Endodermal cell (in vitro differentiated cells): ENCODE measurements around the gene PNPLA4. TPM values are rescaled to one million over a fixed set of nuclear protein-coding genes. Genes with fewer than 3 reads are reported as not detected.

Experiments
- DNase-seq: peaks from one replicate; pipeline ENCODE4 v3.0.0-alpha.2; 2017
- H3K27ac ChIP-seq: 2 replicates; pipeline ENCODE4 v1.5.1; 2013; ENCODE audit warnings: mild to moderate bottlenecking, low read depth, low read length, moderate library complexity
- H3K27me3 ChIP-seq: 2 replicates; pipeline ENCODE4 v1.6.1; 2013; ENCODE audit warnings: mild to moderate bottlenecking, low read length, moderate library complexity; ENCODE audit not compliant: insufficient read depth, control insufficient read depth, poor library complexity, severe bottlenecking
- H3K36me3 ChIP-seq: 2 replicates; pipeline ENCODE4 v1.7.0; 2013; ENCODE audit warnings: mild to moderate bottlenecking, low read length, moderate library complexity; ENCODE audit not compliant: control insufficient read depth, insufficient read depth
- H3K4me1 ChIP-seq: one replicate; pipeline ENCODE4 v1.7.0; 2013; ENCODE audit warnings: low read length; ENCODE audit not compliant: control insufficient read depth, insufficient read depth
- H3K4me3 ChIP-seq: 2 replicates; pipeline ENCODE4 v1.5.1; 2013; ENCODE audit warnings: mild to moderate bottlenecking, low read length, moderate library complexity
- H3K9ac ChIP-seq: 2 replicates; pipeline ENCODE4 v1.6.1; 2013; ENCODE audit warnings: mild to moderate bottlenecking, low read length, moderate library complexity; ENCODE audit not compliant: poor library complexity, severe bottlenecking; ENCODE audit errors: extremely low read depth
- H3K9me3 ChIP-seq: 2 replicates; pipeline ENCODE4 v1.6.1; 2013; ENCODE audit warnings: mild to moderate bottlenecking, low read length, moderate library complexity; ENCODE audit not compliant: control insufficient read depth
- H3K27ac Mint-ChIP-seq: 2 replicates; pipeline ENCODE4 v1.8.0; 2020; ENCODE audit warnings: mixed read lengths
- H3K27me3 Mint-ChIP-seq: 2 replicates; pipeline ENCODE4 v1.8.0; 2021; ENCODE audit warnings: mild to moderate bottlenecking, mixed read lengths; ENCODE audit not compliant: insufficient read depth
- H3K36me3 Mint-ChIP-seq: 2 replicates; pipeline ENCODE4 v1.8.0; 2020; ENCODE audit warnings: low read depth, mixed read lengths
- H3K4me1 Mint-ChIP-seq: 2 replicates; pipeline ENCODE4 v1.8.0; 2020; ENCODE audit warnings: mixed read lengths
- H3K4me3 Mint-ChIP-seq: 2 replicates; pipeline ENCODE4 v1.8.0; 2020; ENCODE audit warnings: mild to moderate bottlenecking, moderate library complexity, mixed read lengths
- H3K9me3 Mint-ChIP-seq: 2 replicates; pipeline ENCODE4 v1.8.0; 2020; ENCODE audit warnings: mild to moderate bottlenecking, mixed read lengths
- CTCF ChIP-seq: fragments of 200-600 bp; sonication (generic); conservative IDR thresholded peaks from 2 replicates; pipeline ENCODE4 v1.5.0; 2021; ENCODE audit warnings: antibody characterized with exemption, mild to moderate bottlenecking
- WGBS, 2 experiments: methylation state at CpG; one replicate each; pipeline versions ENCODE4 v1.1.5 to v1.1.7; 2013; ENCODE audit warnings: missing lambda C conversion rate in 2 of 2, mixed read lengths in 1 of 2; ENCODE audit not compliant: insufficient coverage in 1 of 2, insufficient read length in 1 of 2; 5-methylcytosine and 5-hydroxymethylcytosine counted together
- total RNA-seq, 2 donors: library from RNA; stranded (reverse); fragmentation: NEBNext Ultra II Directional in 1 of 2; extraction: Animal tissue kit (Norgen Biotek cat#: 25700) in 1 of 2; gene quantifications; 2 replicates in 1 of 2; 3 replicates in 1 of 2; pipeline ENCODE4 v1.2.1, GENCODE V29; 2021

PNPLA4 gene
- total RNA-seq, 2 donors from 2014 or later = 21.8 to 24.4 TPM

DNA sequence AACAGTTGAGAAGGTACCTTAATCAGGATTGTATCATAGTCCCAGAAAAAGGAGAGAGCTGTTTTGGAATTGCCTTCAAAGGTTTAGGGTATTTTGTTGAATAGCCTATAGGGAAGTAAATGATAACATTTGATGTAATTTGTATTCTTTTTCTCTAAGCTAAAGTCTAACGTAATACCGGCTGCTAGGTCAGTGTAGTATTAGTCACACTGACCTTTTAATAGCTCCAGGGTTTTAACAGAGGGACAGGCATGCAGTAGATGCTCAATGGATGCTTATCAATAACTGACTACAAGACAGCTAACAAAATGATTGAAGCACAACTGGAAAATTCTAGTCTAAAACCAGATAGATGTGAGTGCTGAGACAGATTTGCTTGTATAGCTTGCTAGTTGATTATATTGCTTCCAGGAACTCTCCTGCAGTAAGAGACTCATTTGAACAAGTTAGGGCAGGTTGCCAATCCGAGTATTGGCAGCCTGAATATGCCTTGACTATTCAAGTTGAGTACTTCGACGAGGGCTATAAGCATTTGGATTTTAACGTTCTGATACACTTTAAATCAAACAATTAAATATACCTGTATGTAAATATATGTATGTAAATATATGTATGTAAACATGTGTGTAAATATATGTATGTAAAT is 16.5 kb upstream of the PNPLA4 start:
- Histone ChIP-seq H3K27me3 (no peaks in the 10 kb centered on the region), H3K4me3 (no peak overlapping the region), H3K9ac (no peak overlapping the region), H3K36me3 (no peaks in the 10 kb centered on the region), H3K27ac (no peak overlapping the region), H3K4me1 (no peaks in the 10 kb centered on the region), H3K9me3 (no peaks in the 10 kb centered on the region)
- Mint-ChIP-seq H3K4me1 (peaks cover 23% of the 10 kb centered on the region), H3K4me3 (no peak overlapping the region), H3K9me3 (no peaks in the 10 kb centered on the region), H3K27ac (no peak overlapping the region), H3K36me3 (no peaks in the 10 kb centered on the region), H3K27me3 (no peaks in the 10 kb centered on the region)
- TF ChIP-seq CTCF = no peak
- 100% methylated on average over 1 to 3 of the region's 6 CpGs for WGBS, 2 experiments
- no peak for DNase-seq

DNA sequence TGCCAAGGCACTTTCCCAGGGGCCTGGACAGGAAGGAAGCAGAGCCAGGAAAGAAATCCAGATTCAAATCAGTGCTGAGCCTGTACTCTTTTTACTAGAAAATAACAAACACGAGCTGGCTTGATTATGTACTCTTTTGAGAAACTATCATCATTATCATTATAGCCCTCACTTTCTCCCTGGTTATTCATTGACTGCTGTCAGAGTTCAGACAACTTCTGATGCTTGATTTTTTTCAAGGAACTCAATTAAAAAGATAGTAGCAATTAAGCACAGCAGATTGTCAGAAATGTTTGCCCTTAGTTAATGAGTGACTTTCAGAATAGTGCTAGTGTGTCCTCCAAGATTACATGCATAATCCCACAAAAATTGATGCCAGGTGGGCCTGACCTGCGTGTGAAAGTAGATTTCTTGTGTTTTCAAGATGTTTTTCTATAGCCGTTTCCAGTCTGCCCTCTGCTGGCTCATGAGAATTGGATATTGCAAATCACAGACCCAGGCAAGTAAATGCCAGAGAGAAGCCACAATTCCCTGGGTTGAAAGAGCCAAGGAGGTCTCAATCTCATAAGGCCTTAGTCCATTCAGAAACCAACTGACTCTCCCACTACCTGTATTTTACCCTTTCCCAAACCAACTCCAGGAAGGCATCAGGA is 14.3 kb upstream of the PNPLA4 start:
- Mint-ChIP-seq H3K4me3 (no peak overlapping the region), H3K4me1 (peaks cover 10% of the 10 kb centered on the region), H3K27me3 (no peaks in the 10 kb centered on the region), H3K9me3 (no peaks in the 10 kb centered on the region), H3K36me3 (no peaks in the 10 kb centered on the region), H3K27ac (no peak overlapping the region)
- H3K4me3 ChIP-seq = no peak overlapping the region
- peak; percentile 57 for DNase-seq
- H3K9ac ChIP-seq = no peak overlapping the region
- H3K9me3 ChIP-seq = no peaks in the 10 kb centered on the region
- 46 to 67% methylated on average over 1 to 3 of the region's 3 CpGs for WGBS, 2 experiments
- no peaks in the 10 kb centered on the region for H3K27me3 ChIP-seq
- peak; percentile 79 for TF ChIP-seq CTCF
- H3K36me3 ChIP-seq = no peaks in the 10 kb centered on the region
- no peaks in the 10 kb centered on the region for H3K4me1 ChIP-seq
- no peak overlapping the region for H3K27ac ChIP-seq

DNA sequence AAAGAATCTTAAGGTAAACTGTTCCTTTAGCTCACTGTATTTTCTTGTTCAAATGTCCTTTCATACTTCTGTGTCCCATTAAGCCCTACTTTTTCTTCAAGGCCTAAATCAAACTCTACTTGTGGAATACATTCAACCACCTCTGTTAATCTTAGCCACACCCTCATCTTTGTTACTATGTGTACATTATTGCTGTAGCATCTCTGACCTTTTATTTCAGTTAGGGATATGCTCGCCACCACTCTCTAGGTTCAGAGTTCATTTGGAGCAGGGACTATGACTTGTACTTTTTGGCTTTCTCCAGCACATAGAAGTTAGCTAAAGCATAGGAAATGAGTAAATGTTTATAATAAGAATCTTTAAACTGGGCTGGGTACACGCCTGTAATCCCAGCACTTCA is 6.8 kb upstream of the PNPLA4 start:
- H3K9me3 Mint-ChIP-seq = no peaks in the 10 kb centered on the region
- H3K27ac ChIP-seq = no peak overlapping the region
- no peaks in the 10 kb centered on the region for H3K36me3 ChIP-seq
- H3K27me3 Mint-ChIP-seq = no peaks in the 10 kb centered on the region
- no peak for DNase-seq
- no peak for TF ChIP-seq CTCF
- no peaks in the 10 kb centered on the region for H3K4me1 ChIP-seq
- H3K27me3 ChIP-seq = no peaks in the 10 kb centered on the region
- peaks cover 19% of the 10 kb centered on the region for H3K4me1 Mint-ChIP-seq
- no peak overlapping the region for H3K4me3 ChIP-seq
- H3K27ac Mint-ChIP-seq = no peak overlapping the region
- 88% methylated on average over 2 of the region's 2 CpGs; no CpG with 5 or more reads in 1 of the 2 experiments for WGBS, 2 experiments
- no peaks in the 10 kb centered on the region for H3K9me3 ChIP-seq
- no peaks in the 10 kb centered on the region for H3K36me3 Mint-ChIP-seq
- H3K9ac ChIP-seq = no peak overlapping the region
- no peak overlapping the region for H3K4me3 Mint-ChIP-seq
